Measurements from ENCODE around the gene DNAH17.

Gene DNAH17

DNA sequence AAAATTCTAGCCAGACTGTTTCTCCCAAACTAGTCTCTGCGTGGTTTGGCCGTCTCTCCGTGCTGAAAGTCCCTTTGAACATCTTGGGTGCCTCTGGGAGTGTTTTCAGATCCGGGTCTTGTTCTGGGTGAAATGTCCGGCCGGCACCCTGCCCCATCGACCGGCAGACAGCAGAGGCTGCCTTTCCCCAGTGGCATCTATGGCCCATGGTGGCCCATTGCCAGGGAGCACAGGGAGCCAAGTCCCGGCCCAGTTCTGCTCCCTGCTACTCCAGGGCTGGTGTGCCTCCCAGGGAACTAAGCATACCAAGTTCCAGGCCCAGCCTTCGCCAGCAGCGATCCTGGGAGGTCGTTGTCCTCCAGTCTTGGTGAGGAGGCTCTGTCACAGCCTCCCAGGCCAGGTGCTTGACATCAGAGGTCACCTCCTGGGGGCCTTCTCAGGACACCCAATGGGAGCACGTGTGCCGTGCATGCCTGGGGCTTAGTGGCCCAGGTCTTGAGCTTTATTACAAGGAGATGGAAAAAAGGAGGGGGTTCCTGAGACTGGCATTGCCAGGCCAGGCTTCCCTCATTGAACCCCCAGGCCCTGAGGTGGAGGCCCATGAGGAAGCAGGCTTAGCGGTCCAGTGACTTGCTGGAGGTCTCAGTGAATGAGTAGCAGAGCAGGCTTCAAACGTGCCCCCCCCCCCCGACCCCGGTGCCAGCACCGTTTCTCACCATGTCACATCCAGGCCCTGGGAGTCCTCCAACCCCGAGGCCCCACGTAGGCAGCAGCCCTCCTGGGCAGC is 144.8 kb downstream of the DNAH17 start:
- Histone ChIP-seq H3K4me3 (ENCODE audit: severe bottlenecking) (no peak overlapping the region), H3K36me3 (ENCODE audit: low read depth) (no peaks in the 10 kb centered on the region), H3K4me1 (ENCODE audit: insufficient read depth, poor library complexity, severe bottlenecking) (no peaks in the 10 kb centered on the region), H3K27ac (ENCODE audit: poor library complexity, severe bottlenecking) (no peak overlapping the region), H3K27me3 (ENCODE audit: insufficient read depth, poor library complexity, severe bottlenecking) (no peaks in the 10 kb centered on the region), H3K9me3 (ENCODE audit: severe bottlenecking) (no peaks in the 10 kb centered on the region)
- ATAC-seq (ENCODE audit: low read depth) (no peak), DNase-seq (ENCODE audit: low spot score) (no peak)
- TF ChIP-seq, protein P1, sequence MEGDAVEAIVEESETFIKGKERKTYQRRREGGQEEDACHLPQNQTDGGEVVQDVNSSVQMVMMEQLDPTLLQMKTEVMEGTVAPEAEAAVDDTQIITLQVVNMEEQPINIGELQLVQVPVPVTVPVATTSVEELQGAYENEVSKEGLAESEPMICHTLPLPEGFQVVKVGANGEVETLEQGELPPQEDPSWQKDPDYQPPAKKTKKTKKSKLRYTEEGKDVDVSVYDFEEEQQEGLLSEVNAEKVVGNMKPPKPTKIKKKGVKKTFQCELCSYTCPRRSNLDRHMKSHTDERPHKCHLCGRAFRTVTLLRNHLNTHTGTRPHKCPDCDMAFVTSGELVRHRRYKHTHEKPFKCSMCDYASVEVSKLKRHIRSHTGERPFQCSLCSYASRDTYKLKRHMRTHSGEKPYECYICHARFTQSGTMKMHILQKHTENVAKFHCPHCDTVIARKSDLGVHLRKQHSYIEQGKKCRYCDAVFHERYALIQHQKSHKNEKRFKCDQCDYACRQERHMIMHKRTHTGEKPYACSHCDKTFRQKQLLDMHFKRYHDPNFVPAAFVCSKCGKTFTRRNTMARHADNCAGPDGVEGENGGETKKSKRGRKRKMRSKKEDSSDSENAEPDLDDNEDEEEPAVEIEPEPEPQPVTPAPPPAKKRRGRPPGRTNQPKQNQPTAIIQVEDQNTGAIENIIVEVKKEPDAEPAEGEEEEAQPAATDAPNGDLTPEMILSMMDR (IDR thresholded peaks at IDR 0.05; ENCODE audit: poor library complexity, severe bottlenecking), result no peak

DNA sequence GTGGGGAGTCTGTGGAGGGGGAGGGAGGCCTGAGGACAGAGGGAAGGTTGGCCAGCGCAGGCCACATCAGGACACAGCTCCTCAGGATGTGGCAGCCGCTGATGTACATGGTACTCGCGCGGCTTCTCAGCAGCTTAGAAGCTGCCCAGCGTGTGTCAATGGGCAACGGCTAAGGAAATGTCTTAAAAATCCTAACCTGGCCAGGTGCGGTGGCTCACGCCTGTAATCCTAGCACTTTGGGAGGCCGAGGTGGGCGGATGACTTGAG is 145.6 kb downstream of the DNAH17 start:
- ATAC-seq (ENCODE audit: low read depth) (no peak), DNase-seq (ENCODE audit: low spot score) (no peak)
- Histone ChIP-seq H3K27me3 (ENCODE audit: insufficient read depth, poor library complexity, severe bottlenecking) (no peaks in the 10 kb centered on the region), H3K9me3 (ENCODE audit: severe bottlenecking) (no peaks in the 10 kb centered on the region), H3K4me1 (ENCODE audit: insufficient read depth, poor library complexity, severe bottlenecking) (no peaks in the 10 kb centered on the region), H3K27ac (ENCODE audit: poor library complexity, severe bottlenecking) (no peak overlapping the region), H3K36me3 (ENCODE audit: low read depth) (no peaks in the 10 kb centered on the region), H3K4me3 (ENCODE audit: severe bottlenecking) (no peak overlapping the region)
- TF ChIP-seq, protein P1 (IDR thresholded peaks at IDR 0.05; ENCODE audit: poor library complexity, severe bottlenecking), result no peak

DNA sequence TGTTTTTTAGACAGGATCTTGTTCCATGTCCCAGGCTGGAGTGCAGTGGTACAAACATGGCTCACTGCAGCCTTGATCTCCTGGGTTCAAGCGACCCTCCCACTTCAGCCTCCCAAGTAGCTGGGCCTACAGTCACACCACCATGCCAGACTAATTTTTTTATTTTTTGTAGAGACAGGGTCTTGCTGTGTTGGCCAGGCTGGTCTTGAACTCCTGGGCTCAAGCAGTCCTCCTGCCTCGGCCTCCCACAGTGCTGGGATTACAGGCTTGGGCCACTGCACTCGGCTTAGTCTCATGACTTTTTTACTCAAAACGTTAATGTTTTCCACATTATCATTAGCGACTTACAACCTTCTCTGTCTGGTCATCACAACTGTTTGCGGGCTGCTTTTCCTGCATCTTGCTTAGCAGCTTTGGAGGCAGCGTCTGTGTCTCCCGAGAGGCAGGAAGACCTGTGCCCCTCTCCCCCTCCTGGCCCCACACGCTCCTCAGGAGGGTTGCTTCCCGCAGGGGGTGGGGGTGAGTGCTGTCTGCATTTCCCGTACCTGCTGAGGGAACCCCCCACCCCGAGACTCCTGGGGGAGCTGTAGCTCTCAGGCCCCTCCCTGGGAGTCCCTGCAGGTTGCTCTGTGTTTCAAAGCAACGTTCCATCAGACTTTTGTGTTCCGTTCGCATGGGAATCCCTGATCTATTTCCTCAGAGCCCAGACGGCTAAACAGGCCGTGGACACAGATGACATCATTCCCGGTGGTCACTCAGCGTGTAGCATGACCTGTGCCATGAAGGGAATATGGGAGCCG is 146.1 kb downstream of the DNAH17 start:
- TF ChIP-seq, protein P1 (IDR thresholded peaks at IDR 0.05; ENCODE audit: poor library complexity, severe bottlenecking), result no peak
- DNase-seq (ENCODE audit: low spot score) (no peak), ATAC-seq (ENCODE audit: low read depth) (no peak)
- H3K36me3 ChIP-seq (ENCODE audit: low read depth), result peaks cover under 1% of the 10 kb centered on the region; the same call in 1 of the 2 replicates
- no peak overlapping the region for H3K4me3 ChIP-seq (ENCODE audit: severe bottlenecking)
- no peak overlapping the region for H3K27ac ChIP-seq (ENCODE audit: poor library complexity, severe bottlenecking)
- no peaks in the 10 kb centered on the region for H3K27me3 ChIP-seq (ENCODE audit: insufficient read depth, poor library complexity, severe bottlenecking)
- H3K9me3 ChIP-seq (ENCODE audit: severe bottlenecking), result no peaks in the 10 kb centered on the region
- no peaks in the 10 kb centered on the region for H3K4me1 ChIP-seq (ENCODE audit: insufficient read depth, poor library complexity, severe bottlenecking)

DNA sequence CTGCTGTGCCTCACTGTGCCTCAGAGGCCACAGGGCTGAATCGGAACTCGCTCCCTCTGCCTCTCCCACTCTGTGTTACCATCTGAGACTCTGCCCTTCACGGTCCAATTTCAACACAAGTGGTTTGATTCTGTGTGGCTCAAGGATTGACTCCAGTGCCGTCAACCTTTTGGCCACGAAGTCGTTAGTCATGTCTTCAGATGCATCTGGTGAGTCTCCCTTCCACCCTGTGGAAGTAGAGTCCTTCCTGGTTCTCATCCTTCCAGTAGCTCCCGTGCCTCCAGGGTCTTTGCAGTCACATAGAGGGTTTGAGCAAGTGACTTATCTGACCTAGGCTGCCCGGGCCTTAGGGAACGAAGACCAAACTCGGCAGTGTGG is 147.6 kb downstream of the DNAH17 start:
- no peak for ATAC-seq (ENCODE audit: low read depth)
- no peak overlapping the region for H3K4me3 ChIP-seq (ENCODE audit: severe bottlenecking)
- H3K36me3 ChIP-seq (ENCODE audit: low read depth), result peaks cover 11% of the 10 kb centered on the region

More for the DNA sequence above, 147.6 kb downstream of the DNAH17 start:
- no peak overlapping the region for H3K27ac ChIP-seq (ENCODE audit: poor library complexity, severe bottlenecking)
- no peaks in the 10 kb centered on the region for H3K9me3 ChIP-seq (ENCODE audit: severe bottlenecking)
- H3K27me3 ChIP-seq (ENCODE audit: insufficient read depth, poor library complexity, severe bottlenecking), result no peaks in the 10 kb centered on the region
- TF ChIP-seq, protein P1 (IDR thresholded peaks at IDR 0.05; ENCODE audit: poor library complexity, severe bottlenecking), result no peak
- DNase-seq (ENCODE audit: low spot score), result no peak
- no peaks in the 10 kb centered on the region for H3K4me1 ChIP-seq (ENCODE audit: insufficient read depth, poor library complexity, severe bottlenecking)

Measured in RWPE2 (cell line).